Sigmoid colon (tissue), 7 donors: ENCODE results near the gene C12orf50. TPM values are rescaled to one million over a fixed set of nuclear protein-coding genes. Genes with fewer than 3 reads are reported as not detected.

Experiments used
- DNase-seq: peaks from one replicate; pipeline ENCODE4 v3.0.0-alpha.2; 2019
- H3K27ac ChIP-seq, 4 donors: fragments of 200-600 bp; sonication (generic); one replicate each; pipeline ENCODE4 v1.5.1; 2016 to 2019; ENCODE audit warnings: mild to moderate bottlenecking in 1 of 4
- H3K27me3 ChIP-seq, 3 donors: fragments of 200-600 bp; sonication (generic); one replicate each; pipeline ENCODE4 v1.5.1; 2019; ENCODE audit warnings: mild to moderate bottlenecking in 1 of 3
- H3K36me3 ChIP-seq, 4 donors: fragments of 200-600 bp; sonication (generic); one replicate each; pipeline ENCODE4 v1.5.1; 2016 to 2019
- H3K4me1 ChIP-seq, 4 donors: fragments of 200-600 bp; sonication (generic); one replicate each; pipeline ENCODE4 v1.5.1; 2017 to 2019
- H3K4me3 ChIP-seq, 4 donors: fragments of 200-600 bp; sonication (generic); one replicate each; pipeline ENCODE4 v1.5.1; 2017 to 2019; ENCODE audit warnings: mild to moderate bottlenecking in 2 of 4, moderate library complexity in 1 of 4
- H3K9me3 ChIP-seq, 4 donors: fragments of 200-600 bp in 3 of 4; sonication (generic) in 3 of 4; one replicate each; pipeline versions ENCODE4 v1.5.1 to v1.6.1; 2013 to 2019
- EP300 ChIP-seq, 4 donors: sonication (generic); formaldehyde crosslinking; IDR thresholded peaks; one replicate each; pipeline ENCODE4 v1.6.1; 2017; ENCODE audit warnings: antibody characterized with exemption in 4 of 4
- POLR2A ChIP-seq, 2 donors: fragments of 450-650 bp; IDR thresholded peaks; one replicate each; pipeline ENCODE4 v1.6.1; 2016; ENCODE audit warnings: antibody characterized with exemption in 2 of 2, mild to moderate bottlenecking in 2 of 2, moderate library complexity in 2 of 2
- POLR2AphosphoS5 ChIP-seq, 4 donors: sonication (generic); formaldehyde crosslinking; IDR thresholded peaks; one replicate each; pipeline ENCODE4 v1.6.1; 2017; ENCODE audit warnings: antibody characterized with exemption in 4 of 4
- WGBS, 2 donors: extraction: QIAGEN DNeasy Blood & Tissue Kit; methylation state at CpG; one replicate each; pipeline ENCODE4 v1.1.7; 2013; 5-methylcytosine and 5-hydroxymethylcytosine counted together
- intact Hi-C: fragments of 100-400 bp; cut with DNase I; formaldehyde crosslinking; loops from one replicate; pipeline ENCODE4 v1.15.1; 2023
- polyA plus RNA-seq, 3 donors: library from polyadenylated mRNA; stranded (reverse); fragments of 200-250 nt; gene quantifications; one replicate each; pipeline ENCODE4 v1.2.3, GENCODE V29; 2013
- total RNA-seq, 4 donors: library from RNA; depleted of rRNA; stranded (reverse); fragments of >200 nt; gene quantifications; one replicate each; pipeline ENCODE4 v1.1.0, GENCODE V29; 2016
- TF ChIP-seq, protein P1 (sequence below), 4 experiments: fragments of 450-650 bp in 3 of 4; fragments of 200-600 bp in 1 of 4; IDR thresholded peaks; one replicate each; pipeline ENCODE4 v1.5.1; 2016 to 2019; ENCODE audit warnings: antibody characterized with exemption in 4 of 4, mild to moderate bottlenecking in 3 of 4, moderate library complexity in 2 of 4
- donor health status: healthy with polysubstance abuse.
- donor health status: Bipolar disorder and iron deficiency.
- donor health status: healthy.

Gene C12orf50
- total and polyA plus RNA-seq, 7 donors = not detected

DNA sequence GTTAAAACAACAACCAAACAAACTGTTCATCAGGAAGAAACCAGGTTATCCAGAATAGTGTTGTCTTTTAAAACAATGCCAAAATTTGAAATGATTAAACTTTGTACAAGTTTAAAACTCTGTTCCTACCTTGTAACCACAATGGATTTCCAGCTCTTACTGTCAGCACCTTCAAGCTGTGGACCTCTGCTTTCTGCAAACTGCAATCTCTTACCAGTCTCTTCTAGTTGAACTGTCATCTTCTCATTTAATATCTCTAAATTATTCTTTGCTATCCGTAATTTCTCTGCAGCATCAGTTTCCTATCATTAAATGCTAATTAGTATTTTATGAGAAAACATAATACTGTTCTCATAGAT is 29.5 kb upstream of the C12orf50 start:
- no peak overlapping the region for H3K4me3 ChIP-seq
- no peaks in the 10 kb centered on the region for H3K9me3 ChIP-seq
- no peaks in the 10 kb centered on the region for H3K27me3 ChIP-seq
- H3K4me1 ChIP-seq = peaks cover 0 to 11% (median 5%) of the 10 kb centered on the region in 4 donors
- intact Hi-C loops = no loop called here
- DNase-seq = no peak
- 93 to 94% methylated on average over 1 of the region's 1 CpG for WGBS, 2 donors
- H3K36me3 ChIP-seq = peaks cover 0 to 56% (median 5%) of the 10 kb centered on the region in 4 donors
- TF ChIP-seq POLR2AphosphoS5 (IDR thresholded peaks at IDR 0.05) = no peak
- no peak for TF ChIP-seq POLR2A (IDR thresholded peaks at IDR 0.05)
- TF ChIP-seq EP300 (IDR thresholded peaks at IDR 0.05) = no peak
- TF ChIP-seq, protein P1, sequence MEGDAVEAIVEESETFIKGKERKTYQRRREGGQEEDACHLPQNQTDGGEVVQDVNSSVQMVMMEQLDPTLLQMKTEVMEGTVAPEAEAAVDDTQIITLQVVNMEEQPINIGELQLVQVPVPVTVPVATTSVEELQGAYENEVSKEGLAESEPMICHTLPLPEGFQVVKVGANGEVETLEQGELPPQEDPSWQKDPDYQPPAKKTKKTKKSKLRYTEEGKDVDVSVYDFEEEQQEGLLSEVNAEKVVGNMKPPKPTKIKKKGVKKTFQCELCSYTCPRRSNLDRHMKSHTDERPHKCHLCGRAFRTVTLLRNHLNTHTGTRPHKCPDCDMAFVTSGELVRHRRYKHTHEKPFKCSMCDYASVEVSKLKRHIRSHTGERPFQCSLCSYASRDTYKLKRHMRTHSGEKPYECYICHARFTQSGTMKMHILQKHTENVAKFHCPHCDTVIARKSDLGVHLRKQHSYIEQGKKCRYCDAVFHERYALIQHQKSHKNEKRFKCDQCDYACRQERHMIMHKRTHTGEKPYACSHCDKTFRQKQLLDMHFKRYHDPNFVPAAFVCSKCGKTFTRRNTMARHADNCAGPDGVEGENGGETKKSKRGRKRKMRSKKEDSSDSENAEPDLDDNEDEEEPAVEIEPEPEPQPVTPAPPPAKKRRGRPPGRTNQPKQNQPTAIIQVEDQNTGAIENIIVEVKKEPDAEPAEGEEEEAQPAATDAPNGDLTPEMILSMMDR (IDR thresholded peaks at IDR 0.05) = no peak
- H3K27ac ChIP-seq = peak overlapping the region in 1 of 4 donors; percentile 32

DNA sequence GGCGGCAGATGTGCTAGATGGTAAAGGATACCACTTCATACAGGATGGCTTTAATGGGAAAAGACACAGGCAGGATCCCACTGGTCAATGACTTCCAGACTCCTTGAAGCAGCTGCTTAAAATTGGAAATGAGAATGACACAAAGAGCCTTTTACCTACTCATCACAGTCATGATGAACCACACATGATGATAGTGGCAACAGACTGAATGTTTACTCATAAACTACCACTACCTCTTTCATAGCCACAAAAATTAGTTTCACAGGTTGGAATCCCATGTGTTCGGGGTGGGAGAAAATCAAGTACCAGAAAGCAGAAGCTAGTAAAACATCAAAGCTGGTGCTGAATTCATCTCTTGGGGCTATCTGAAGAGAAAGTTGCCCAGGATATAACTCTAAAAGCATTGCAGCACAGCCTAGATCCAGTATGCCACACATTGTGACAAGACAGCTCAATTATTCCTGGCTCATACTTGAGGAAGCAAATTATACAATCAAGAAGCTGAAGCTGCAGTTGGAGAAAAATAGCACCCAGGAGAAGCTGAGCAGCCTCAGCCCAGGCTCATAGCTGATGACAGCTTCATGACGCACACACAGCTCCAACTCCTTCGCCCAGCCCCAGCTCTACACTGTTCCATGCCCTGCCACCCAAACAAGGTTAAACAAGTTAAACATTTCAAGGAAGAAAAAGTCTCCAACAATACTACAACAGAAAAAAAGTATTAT is 29.0 kb upstream of the C12orf50 start:
- H3K27me3 ChIP-seq = no peaks in the 10 kb centered on the region
- H3K4me1 ChIP-seq = peaks cover 0 to 11% (median 5%) of the 10 kb centered on the region in 4 donors
- intact Hi-C loops = no loop called here
- 97% methylated on average over 4 of the region's 4 CpGs for WGBS, 2 donors
- H3K36me3 ChIP-seq = peaks cover 0 to 50% (median 5%) of the 10 kb centered on the region in 4 donors
- DNase-seq = no peak
- no peaks in the 10 kb centered on the region for H3K9me3 ChIP-seq
- H3K4me3 ChIP-seq = no peak overlapping the region
- TF ChIP-seq POLR2AphosphoS5 (IDR thresholded peaks at IDR 0.05) (peak in 1 of 4 donors; percentile 8), EP300 (IDR thresholded peaks at IDR 0.05) (no peak)
- H3K27ac ChIP-seq = peak overlapping the region in 2 of 4 donors; percentile 50 to 52

DNA sequence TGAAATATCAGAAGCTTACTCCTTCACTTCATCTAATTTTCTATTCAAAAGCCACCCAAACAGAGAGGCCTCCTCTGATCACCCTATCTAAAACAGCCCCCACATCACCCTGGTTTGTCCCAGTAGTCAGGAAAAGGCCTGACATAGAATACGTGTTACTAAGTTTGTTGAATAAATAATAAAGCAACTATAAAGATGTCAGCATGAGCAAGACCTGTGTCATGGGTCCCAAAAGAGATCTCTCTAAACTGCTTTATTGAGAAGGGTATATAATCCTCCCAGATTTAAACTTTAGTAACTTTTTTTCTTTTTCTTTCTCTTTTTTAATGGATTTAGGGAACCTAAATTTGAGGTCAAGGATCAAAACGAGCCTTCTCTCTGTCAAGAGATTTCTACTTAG is 27.4 kb upstream of the C12orf50 start:
- WGBS, 2 donors = 77 to 92% methylated on average over 2 of the region's 2 CpGs
- TF ChIP-seq EP300 (IDR thresholded peaks at IDR 0.05) (no peak), POLR2AphosphoS5 (IDR thresholded peaks at IDR 0.05) (no peak), POLR2A (IDR thresholded peaks at IDR 0.05) (no peak)
- TF ChIP-seq, protein P1 (IDR thresholded peaks at IDR 0.05) = no peak

DNA sequence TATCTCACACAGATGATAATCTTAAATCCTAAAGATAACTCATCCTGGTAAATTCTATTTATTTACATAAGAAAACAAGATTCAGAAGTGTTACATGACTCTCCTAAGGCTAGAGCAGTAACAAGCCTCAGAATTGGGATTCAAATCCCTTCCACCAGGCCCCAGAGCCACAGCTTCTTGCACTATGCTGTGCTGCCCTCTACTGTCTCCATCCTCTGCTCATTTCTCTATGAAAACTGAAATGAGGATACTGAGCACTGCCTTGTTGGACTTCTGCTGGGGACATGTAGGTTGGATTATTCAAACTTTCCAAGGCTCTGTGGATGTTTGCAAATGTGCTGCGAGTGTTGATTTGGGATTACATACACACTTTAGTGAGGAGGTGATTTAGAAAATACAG is 23.5 kb upstream of the C12orf50 start:
- Histone ChIP-seq H3K4me3 (no peak overlapping the region), H3K36me3 (peaks cover 0 to 63% (median 12%) of the 10 kb centered on the region in 4 donors), H3K9me3 (no peaks in the 10 kb centered on the region), H3K4me1 (peaks cover 0 to 11% (median 5%) of the 10 kb centered on the region in 4 donors), H3K27me3 (no peaks in the 10 kb centered on the region), H3K27ac (no peak overlapping the region)
- WGBS, 2 donors = 89 to 94% methylated on average over 1 of the region's 1 CpG
- intact Hi-C loops = no loop called here
- no peak for TF ChIP-seq EP300 (IDR thresholded peaks at IDR 0.05)
- no peak for TF ChIP-seq POLR2A (IDR thresholded peaks at IDR 0.05)
- no peak for TF ChIP-seq POLR2AphosphoS5 (IDR thresholded peaks at IDR 0.05)
- TF ChIP-seq, protein P1 (IDR thresholded peaks at IDR 0.05) = no peak
- DNase-seq = no peak

More for the DNA sequence above, 27.4 kb upstream of the C12orf50 start:
- intact Hi-C loops = no loop called here
- H3K27ac ChIP-seq = no peak overlapping the region
- no peak overlapping the region for H3K4me3 ChIP-seq
- H3K9me3 ChIP-seq = no peaks in the 10 kb centered on the region
- H3K27me3 ChIP-seq = no peaks in the 10 kb centered on the region
- peaks cover 0 to 11% (median 5%) of the 10 kb centered on the region in 4 donors for H3K4me1 ChIP-seq
- no peak for DNase-seq
- H3K36me3 ChIP-seq = peaks cover 0 to 52% (median 5%) of the 10 kb centered on the region in 4 donors

DNA sequence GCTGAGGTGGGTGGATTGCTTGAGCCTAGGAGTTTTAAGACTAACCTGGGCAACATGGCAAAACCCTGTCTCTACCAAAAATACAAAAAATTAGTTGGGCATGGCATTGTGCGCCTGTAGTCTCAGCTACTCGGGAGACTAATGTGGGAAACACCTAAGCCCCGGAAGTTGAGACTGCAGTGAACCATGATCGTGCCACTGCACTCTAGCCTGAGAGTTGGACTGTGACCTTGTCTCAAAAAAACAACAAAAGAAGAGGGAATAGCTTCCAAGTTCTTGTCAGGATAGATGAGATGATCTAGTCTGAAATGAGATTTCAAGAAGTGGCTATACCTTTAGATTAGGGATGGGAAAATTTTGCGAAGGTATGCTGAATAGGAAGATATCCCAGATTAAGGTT is 14.8 kb upstream of the C12orf50 start:
- no peak for DNase-seq
- no peaks in the 10 kb centered on the region for H3K9me3 ChIP-seq
- peaks cover 0 to 56% (median 28%) of the 10 kb centered on the region in 4 donors for H3K36me3 ChIP-seq
- H3K27me3 ChIP-seq = no peaks in the 10 kb centered on the region
- intact Hi-C loops = no loop called here
- H3K27ac ChIP-seq = no peak overlapping the region
- no peak for TF ChIP-seq EP300 (IDR thresholded peaks at IDR 0.05)
- TF ChIP-seq, protein P1 (IDR thresholded peaks at IDR 0.05) = no peak
- TF ChIP-seq POLR2A (IDR thresholded peaks at IDR 0.05) = no peak
- no peak for TF ChIP-seq POLR2AphosphoS5 (IDR thresholded peaks at IDR 0.05)
- no peak overlapping the region for H3K4me3 ChIP-seq
- 94 to 96% methylated on average over 5 of the region's 5 CpGs for WGBS, 2 donors
- peaks cover 0 to 3% (median 0%) of the 10 kb centered on the region in 4 donors for H3K4me1 ChIP-seq
